Erythroblast (primary cell): Measurements from ENCODE around the gene TSPAN9.

Source experiments
- GATA1 ChIP-seq: IDR thresholded peaks from 2 replicates; pipeline ENCODE4 v1.6.1; 2011; ENCODE audit warnings: low read depth, mild to moderate bottlenecking, control low read depth, low read length, moderate library complexity
- POLR2A ChIP-seq: IDR thresholded peaks from 2 replicates; pipeline ENCODE4 v1.6.1; 2011; ENCODE audit warnings: mild to moderate bottlenecking, low read length

DNA sequence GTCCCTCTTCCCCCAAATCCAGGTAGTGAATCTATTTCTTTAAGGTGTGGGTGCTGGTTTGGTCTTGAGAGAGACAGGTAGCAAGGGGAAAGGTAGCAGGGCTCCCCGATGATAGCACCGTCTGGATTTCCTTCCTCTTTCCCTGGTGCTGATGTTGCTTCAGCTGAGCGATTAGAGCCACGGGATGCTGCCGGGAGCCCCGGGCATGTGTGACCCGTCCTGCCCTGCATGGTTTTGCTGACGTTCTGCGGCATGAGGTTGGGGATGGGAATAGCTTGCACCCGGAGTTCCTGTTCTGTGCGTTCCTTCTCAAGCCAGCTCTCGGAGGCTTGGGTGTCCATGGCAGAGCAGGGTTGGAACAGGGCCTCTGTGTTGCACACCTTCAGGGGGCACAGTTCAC, 107.3 kb downstream of the TSPAN9 start:
- TF ChIP-seq POLR2A: no peak
- no peak for TF ChIP-seq GATA1
